GM13976 (cell line): ENCODE measurements around the gene PDGFC.

Source experiments
- DNase-seq: peaks from one replicate; pipeline ENCODE4 v3.0.0; 2012; ENCODE audit warnings: low spot score
- CTCF ChIP-seq: IDR thresholded peaks from 2 replicates; pipeline ENCODE4 v1.5.1; 2012; ENCODE audit warnings: borderline replicate concordance, mild to moderate bottlenecking; ENCODE audit not compliant: insufficient read depth; ENCODE audit errors: extremely low read depth, missing control alignments, control extremely low read depth
- in situ Hi-C: fragments of 300-500 bp; cut with MboI; formaldehyde crosslinking; loops from one replicate; pipeline ENCODE4 v1.12.0; 2022; ENCODE audit warnings: low sequenced_read_pairs, mixed read lengths, inconsistent platforms; ENCODE audit not compliant: unreplicated experiment

PDGFC gene

DNA sequence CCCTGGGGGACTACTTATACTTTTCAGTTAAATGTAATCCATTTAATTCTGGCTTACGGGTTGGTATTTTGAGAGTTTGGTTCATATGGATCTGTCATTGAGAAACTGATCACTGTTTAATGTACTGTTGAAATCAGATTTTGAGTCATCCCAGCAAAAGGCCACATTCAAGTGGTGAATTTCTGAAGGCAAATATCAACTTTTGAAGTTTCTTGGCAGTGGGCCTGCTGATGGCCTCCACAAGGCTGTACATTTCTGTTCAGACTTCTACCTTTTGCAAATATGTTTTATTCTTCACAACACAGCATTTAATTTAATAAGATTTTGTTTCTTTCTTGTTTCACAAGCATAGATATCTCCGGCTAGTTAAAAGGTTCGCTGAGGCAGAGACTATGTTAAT lies 138.7 kb downstream of the PDGFC start:
- in situ Hi-C loops, result no loop called here
- DNase-seq, result no peak
- TF ChIP-seq CTCF, result no peak

DNA sequence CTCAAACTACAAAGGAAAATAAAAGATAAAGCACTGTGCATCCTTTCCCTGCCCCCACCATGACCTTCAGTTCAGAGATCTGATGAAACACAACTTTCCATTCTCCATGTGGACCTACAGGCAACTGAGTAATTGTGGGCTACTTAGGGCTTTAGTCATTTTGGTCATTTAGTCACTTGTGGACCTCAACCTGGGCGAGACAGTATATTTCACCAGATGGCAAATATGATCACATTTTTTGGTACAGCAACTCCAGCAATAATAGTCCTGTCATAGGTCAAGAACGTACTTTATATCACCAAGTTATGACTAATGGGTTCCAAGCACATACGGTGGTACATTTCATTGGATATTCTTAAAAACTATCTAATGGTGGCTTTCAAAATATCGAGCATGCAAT lies 141.2 kb downstream of the PDGFC start:
- DNase-seq, result no peak
- in situ Hi-C loops, result no loop called here

DNA sequence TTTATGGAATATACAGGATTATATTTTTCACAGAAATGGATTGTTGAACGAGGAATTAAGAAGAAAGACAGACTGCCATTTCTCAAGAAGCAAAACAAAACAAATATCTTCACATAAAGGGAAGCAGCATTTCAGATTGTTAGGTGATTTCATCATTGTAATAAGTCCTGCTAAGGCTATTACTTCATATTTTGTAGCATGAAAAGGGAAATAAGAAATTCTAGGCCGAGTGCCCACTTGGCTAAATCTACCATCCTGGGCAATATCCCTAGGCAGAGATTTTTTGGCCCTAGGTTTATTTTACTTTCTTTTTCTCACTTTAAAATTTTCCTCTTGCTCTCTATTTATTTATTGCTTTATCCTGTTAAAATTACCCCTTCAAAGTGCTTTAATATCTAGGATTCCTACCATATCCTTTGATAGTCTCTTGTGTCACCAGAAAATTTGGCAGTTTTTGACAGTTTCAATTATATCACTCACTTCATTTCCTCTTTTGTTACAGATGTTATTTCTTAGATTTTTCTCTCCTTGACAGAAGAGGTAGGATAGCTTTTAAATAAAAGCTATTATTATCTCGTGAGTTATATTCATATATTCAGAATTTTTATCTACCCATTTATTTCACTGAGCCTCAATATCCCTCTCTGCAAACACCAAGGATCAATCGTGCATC lies 142.3 kb downstream of the PDGFC start:
- TF ChIP-seq CTCF, result no peak
- no peak for DNase-seq
- in situ Hi-C loops, result no loop called here

More for the DNA sequence above, 141.2 kb downstream of the PDGFC start:
- no peak for TF ChIP-seq CTCF

GRCh38 chr4:156827519-156827918 lies 144.1 kb downstream of the PDGFC start:
- DNase-seq, result no peak
- no peak for TF ChIP-seq CTCF
- in situ Hi-C loops, result no loop called here

GRCh38 chr4:156825074-156825473 lies 146.5 kb downstream of the PDGFC start:
- no peak for TF ChIP-seq CTCF
- DNase-seq, result no peak
- in situ Hi-C loops, result no loop called here

- DNase-seq, result no peak
- in situ Hi-C loops, result no loop called here
Observed at GRCh38 chr4:156824451-156825060, 147.0 kb downstream of the PDGFC start.

More at GRCh38 chr4:156824451-156825060, 147.0 kb downstream of the PDGFC start:
- no peak for TF ChIP-seq CTCF
